Heart left ventricle (tissue), 16 donors: ENCODE results near the gene LENG9. TPM values are rescaled to one million over a fixed set of nuclear protein-coding genes. Genes with fewer than 3 reads are reported as not detected.

Source experiments
- ATAC-seq, 4 donors: fragments of 200-7000 bp; cut with Tn5 transposase; one replicate each; pipeline ENCODE4 v1.9.1; 2020 to 2022; ENCODE audit warnings: moderate library complexity in 4 of 4, mild to moderate bottlenecking in 3 of 4, moderate number of reproducible peaks in 1 of 4
- DNase-seq, 5 donors: peaks; one replicate each; pipeline ENCODE4 v3.0.0-alpha.2; 2020
- H3K27ac ChIP-seq, 12 donors: fragments of 200-600 bp; sonication (generic) in 4 of 12; one replicate each; pipeline versions ENCODE4 v1.5.0 to v1.8.0; 2016 to 2022; ENCODE audit warnings: mild to moderate bottlenecking in 2 of 12
- H3K27me3 ChIP-seq, 9 donors: fragments of 200-600 bp; sonication (generic) in 2 of 9; one replicate each; pipeline versions ENCODE4 v1.5.1 to v1.8.0; 2016 to 2022; ENCODE audit warnings: mild to moderate bottlenecking in 3 of 9
- H3K36me3 ChIP-seq, 9 donors: fragments of 200-600 bp; sonication (generic) in 2 of 9; one replicate each; pipeline versions ENCODE4 v1.5.0 to v1.8.0; 2018 to 2022; ENCODE audit warnings: mild to moderate bottlenecking in 2 of 9
- H3K4me1 ChIP-seq, 12 donors: fragments of 200-600 bp; sonication (generic) in 4 of 12; one replicate each; pipeline versions ENCODE4 v1.5.0 to v1.8.0; 2016 to 2022; ENCODE audit warnings: mild to moderate bottlenecking in 3 of 12
- H3K4me3 ChIP-seq, 12 donors: fragments of 200-600 bp; sonication (generic) in 4 of 12; one replicate each; pipeline versions ENCODE4 v1.5.0 to v1.8.0; 2017 to 2022; ENCODE audit warnings: mild to moderate bottlenecking in 9 of 12, moderate library complexity in 4 of 12
- H3K9me3 ChIP-seq, 12 donors: fragments of 200-600 bp; sonication (generic) in 4 of 12; one replicate each; pipeline versions ENCODE4 v1.5.0 to v1.8.0; 2016 to 2022; ENCODE audit warnings: mild to moderate bottlenecking in 1 of 12
- POLR2A ChIP-seq, 2 donors: fragments of 450-650 bp; IDR thresholded peaks; one replicate each; pipeline ENCODE4 v1.6.1; 2017; ENCODE audit warnings: antibody characterized with exemption in 2 of 2, mild to moderate bottlenecking in 2 of 2, moderate library complexity in 2 of 2
- WGBS, 4 donors: extraction: QIAGEN DNeasy Blood & Tissue Kit in 2 of 4; methylation state at CpG; one replicate each; pipeline versions ENCODE4 v1.1.5 to v1.1.7; 2013 to 2018; 5-methylcytosine and 5-hydroxymethylcytosine counted together
- intact Hi-C, 10 donors: fragments of 100-400 bp; cut with DNase I; formaldehyde crosslinking; loops; one replicate each; pipeline versions ENCODE4 v1.11.1 to v1.14.2; 2022
- polyA plus RNA-seq, 2 donors: library from polyadenylated mRNA; stranded (reverse); fragments of 200-250 nt; gene quantifications; one replicate each; pipeline ENCODE4 v1.2.3, GENCODE V29; 2013
- total RNA-seq, 9 donors: library from RNA; depleted of rRNA in 2 of 9; stranded (reverse); fragments of >200 nt in 2 of 9; fragmentation: NEBNext Ultra II Directional in 3 of 9; extraction: Animal tissue kit (Norgen Biotek cat#: 25700) in 3 of 9; gene quantifications; one replicate each; pipeline versions ENCODE4 v1.1.0 to v1.2.4, GENCODE V29; 2016 to 2023
- TF ChIP-seq, protein P1 (sequence below), 12 donors: fragments of 200-600 bp; sonication (generic) in 4 of 12; IDR thresholded peaks; one replicate each; pipeline versions ENCODE4 v1.5.0 to v1.8.0; 2018 to 2022; ENCODE audit warnings: antibody characterized with exemption in 12 of 12, mild to moderate bottlenecking in 5 of 12
- donor health status: ischemic (EF 13 %, LVEDD 7.1; RV severe dilation, severe dysfunction).
- donor health status: healthy with polysubstance abuse.
- donor health status: DM: no; HTN: yes; CAD: no.
- donor health status: DM: no; HTN: no; CAD: no.
- donor health status: ischemic (EF 25% LVEDD 6.9; RV normal size, moderate dysfunction).
- donor health status: ischemic (EF 25% LVEDD 5.7; RV mildly dilated, moderate dysfunction).
- donor health status: healthy.
- donor health status: DM: yes; HTN: yes; CAD: no.
- donor health status: ischemic (EF 35%, LVEDD 5.7; RV mildly dilated, moderate dysfunction).
- donor health status: nonischemic (EF 11% LVEDD 7.7; RV severe dilation, severe dysfunction).
- donor health status: DM: yes; HTN: yes; CAD: no.
- donor health status: PGD.
- donor health status: ischemic (EF 29% LVEDD 5.4; RV normal size, mild dysfunction).
- donor health status: nonischemic (EF 23%, LVEDD 6.1; RV moderate dilation, normal function).

Gene LENG9
- total and polyA plus RNA-seq, 11 donors = 1.4 to 4.1 (median 2.1) TPM

DNA sequence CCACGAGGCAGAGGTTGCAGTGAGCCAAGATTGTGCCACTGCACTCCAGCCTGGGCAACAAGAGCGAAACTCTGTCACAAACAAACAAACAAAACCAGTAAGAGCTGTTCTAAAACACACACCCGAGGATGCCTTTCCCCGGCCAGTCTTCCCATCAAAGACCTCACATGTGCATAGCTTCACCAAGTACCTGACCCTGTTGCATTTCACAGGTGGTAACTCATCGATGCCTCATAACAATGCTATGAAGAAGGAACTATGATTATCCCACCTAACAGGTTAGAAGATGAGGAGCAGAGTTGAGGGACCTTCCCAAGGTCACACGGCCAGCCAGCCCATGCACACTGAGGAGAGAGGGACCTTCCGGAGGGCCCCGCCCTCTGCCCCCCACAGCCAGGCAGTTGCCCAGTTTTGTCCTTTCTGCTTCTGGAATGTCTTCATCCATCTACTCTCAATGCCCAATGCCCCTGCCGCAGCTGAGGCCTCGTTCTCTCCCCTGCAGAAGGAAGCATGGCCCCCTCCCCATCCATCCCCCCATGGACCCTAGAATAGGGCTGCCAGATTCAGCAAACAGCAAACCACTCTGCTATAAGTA is 31.3 kb downstream of the LENG9 start:
- intact Hi-C loops = no loop called here
- no peaks in the 10 kb centered on the region for H3K36me3 ChIP-seq
- H3K4me3 ChIP-seq = no peak overlapping the region
- no peaks in the 10 kb centered on the region for H3K9me3 ChIP-seq
- H3K4me1 ChIP-seq = peaks cover 0 to 49% (median 25%) of the 10 kb centered on the region in 12 donors
- no peak overlapping the region for H3K27ac ChIP-seq
- DNase-seq (no peak), ATAC-seq (no peak)
- TF ChIP-seq POLR2A (IDR thresholded peaks at IDR 0.05) = no peak
- TF ChIP-seq, protein P1, sequence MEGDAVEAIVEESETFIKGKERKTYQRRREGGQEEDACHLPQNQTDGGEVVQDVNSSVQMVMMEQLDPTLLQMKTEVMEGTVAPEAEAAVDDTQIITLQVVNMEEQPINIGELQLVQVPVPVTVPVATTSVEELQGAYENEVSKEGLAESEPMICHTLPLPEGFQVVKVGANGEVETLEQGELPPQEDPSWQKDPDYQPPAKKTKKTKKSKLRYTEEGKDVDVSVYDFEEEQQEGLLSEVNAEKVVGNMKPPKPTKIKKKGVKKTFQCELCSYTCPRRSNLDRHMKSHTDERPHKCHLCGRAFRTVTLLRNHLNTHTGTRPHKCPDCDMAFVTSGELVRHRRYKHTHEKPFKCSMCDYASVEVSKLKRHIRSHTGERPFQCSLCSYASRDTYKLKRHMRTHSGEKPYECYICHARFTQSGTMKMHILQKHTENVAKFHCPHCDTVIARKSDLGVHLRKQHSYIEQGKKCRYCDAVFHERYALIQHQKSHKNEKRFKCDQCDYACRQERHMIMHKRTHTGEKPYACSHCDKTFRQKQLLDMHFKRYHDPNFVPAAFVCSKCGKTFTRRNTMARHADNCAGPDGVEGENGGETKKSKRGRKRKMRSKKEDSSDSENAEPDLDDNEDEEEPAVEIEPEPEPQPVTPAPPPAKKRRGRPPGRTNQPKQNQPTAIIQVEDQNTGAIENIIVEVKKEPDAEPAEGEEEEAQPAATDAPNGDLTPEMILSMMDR (IDR thresholded peaks at IDR 0.05) = no peak
- peaks cover 5 to 39% (median 19%) of the 10 kb centered on the region in 9 donors for H3K27me3 ChIP-seq
- 74 to 77% (median 76%) methylated on average over 10 of the region's 10 CpGs for WGBS, 4 donors

DNA sequence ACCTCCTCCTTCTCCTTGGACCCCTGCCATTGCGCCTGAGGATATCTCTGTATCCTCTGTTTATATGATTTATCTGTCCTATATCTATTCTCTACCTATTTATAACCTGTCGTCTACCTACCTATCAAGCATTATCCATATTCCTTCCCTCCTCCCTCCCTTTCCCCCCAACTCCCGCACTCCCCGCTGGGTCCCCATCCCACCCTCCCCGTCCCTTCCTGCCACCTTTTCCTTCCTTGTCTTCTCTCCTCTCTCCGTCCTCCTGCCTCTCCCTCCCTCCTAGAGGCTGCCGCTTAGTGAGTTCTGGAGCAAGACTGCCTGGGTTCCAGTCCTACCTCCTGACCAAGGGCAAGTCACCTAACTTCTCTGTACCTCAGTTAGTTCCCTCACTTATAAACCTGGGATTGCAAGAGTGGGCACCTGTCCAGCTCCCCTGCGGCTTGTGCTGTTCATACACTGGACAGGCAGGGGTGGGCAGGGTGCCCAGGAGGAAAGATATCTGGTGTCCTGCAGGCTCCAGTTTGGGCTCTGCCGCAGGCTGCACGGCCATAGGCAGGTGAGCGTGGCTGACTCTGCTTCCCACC is 32.2 kb downstream of the LENG9 start:
- H3K9me3 ChIP-seq = no peaks in the 10 kb centered on the region
- peak in 2 of 5 donors; percentile 64 to 79 for DNase-seq
- peaks cover 6 to 45% (median 19%) of the 10 kb centered on the region in 9 donors for H3K27me3 ChIP-seq
- H3K4me1 ChIP-seq = peaks cover 0 to 45% (median 22%) of the 10 kb centered on the region in 12 donors
- peak overlapping the region in 7 of 12 donors; percentile 14 to 40 (median 33) for H3K4me3 ChIP-seq
- 18 to 24% (median 22%) methylated on average over 11 of the region's 11 CpGs for WGBS, 4 donors
- intact Hi-C loops = no loop called here
- no peak for TF ChIP-seq POLR2A (IDR thresholded peaks at IDR 0.05)
- TF ChIP-seq, protein P1 (IDR thresholded peaks at IDR 0.05) = no peak
- H3K36me3 ChIP-seq = no peaks in the 10 kb centered on the region
- ATAC-seq = peak in 3 of 4 donors; percentile 9 to 38 (median 32)
- peak overlapping the region in 1 of 12 donors; percentile 18 for H3K27ac ChIP-seq

- Histone ChIP-seq H3K9me3 (no peaks in the 10 kb centered on the region), H3K36me3 (no peaks in the 10 kb centered on the region), H3K27ac (peak overlapping the region in 3 of 12 donors; percentile 18 to 54 (median 37)), H3K27me3 (peaks cover 6 to 53% (median 19%) of the 10 kb centered on the region in 9 donors), H3K4me1 (peaks cover 0 to 37% (median 19%) of the 10 kb centered on the region in 12 donors), H3K4me3 (peak overlapping the region in 9 of 12 donors; percentile 14 to 40 (median 33))
- peak in 4 of 5 donors; percentile 55 to 83 (median 63) for DNase-seq
- WGBS, 4 donors = 5 to 11% (median 9%) methylated on average over 20 to 43 of the region's 43 CpGs
- no peak for TF ChIP-seq POLR2A (IDR thresholded peaks at IDR 0.05)
- TF ChIP-seq, protein P1 (IDR thresholded peaks at IDR 0.05) = peak in 10 of 12 donors; percentile 16 to 52 (median 30)
- ATAC-seq = peak; percentile 48 to 72 (median 60)
- intact Hi-C loops = no loop called here
These were observed 33.0 kb downstream of the LENG9 start for GRCh38 chr19:54430306-54431254.
